H1 (cell line): Measurements from ENCODE around the gene SCAI. TPM values are rescaled to one million over a fixed set of nuclear protein-coding genes. Genes with fewer than 3 reads are reported as not detected.

Experiments
- CTCF ChIA-PET: fragments of 300-600 bp; sonication (Branson Sonifier 250); formaldehyde crosslinking; loops from one replicate; lab custom pipeline; 2021; ENCODE audit not compliant: partially characterized antibody; lab: Charles Lee
- POLR2A ChIA-PET: fragments of 300-600 bp; sonication (Branson Sonifier 250); formaldehyde crosslinking; loops from one replicate; lab custom pipeline; 2021; ENCODE audit warnings: inconsistent platforms; ENCODE audit not compliant: partially characterized antibody; lab: Charles Lee
- DNase-seq, 2 experiments: peaks; one replicate each; pipeline versions ENCODE4 v3.0.0 to v3.0.0-alpha.2; 2010 to 2022; ENCODE audit warnings: low spot score in 2 of 2, low read depth in 1 of 2, mixed read lengths in 1 of 2
- FAIRE-seq: peaks from 2 replicates; lab custom pipeline; 2011; peaks lifted over from hg19 to GRCh38; lab: Jason Lieb, UNC
- H2AFZ ChIP-seq: 2 replicates; pipeline ENCODE4 v1.8.1; 2012; ENCODE audit warnings: low read length, inconsistent platforms
- H2AK5ac ChIP-seq: 2 replicates; pipeline ENCODE4 v1.6.1; 2013; ENCODE audit warnings: low read depth, low read length
- H2BK120ac ChIP-seq: replicated peaks from 2 replicates; pipeline ENCODE3; 2013; ENCODE audit warnings: low read depth, low read length, inconsistent platforms
- H2BK12ac ChIP-seq: 2 replicates; pipeline ENCODE4 v1.6.1; 2013; ENCODE audit warnings: low read depth, low read length
- H2BK15ac ChIP-seq: 2 replicates; pipeline ENCODE4 v1.6.1; 2013; ENCODE audit warnings: low read length
- H2BK20ac ChIP-seq: 2 replicates; pipeline ENCODE4 v1.6.1; 2013; ENCODE audit warnings: low read length
- H2BK5ac ChIP-seq: 2 replicates; pipeline ENCODE4 v1.6.1; 2013; ENCODE audit warnings: low read depth, low read length
- H3K14ac ChIP-seq: 2 replicates; pipeline ENCODE4 v1.6.1; 2013; ENCODE audit warnings: inconsistent platforms; ENCODE audit not compliant: insufficient read length
- H3K18ac ChIP-seq: 2 replicates; pipeline ENCODE4 v1.6.1; 2013; ENCODE audit warnings: low read length; ENCODE audit errors: extremely low read depth
- H3K23ac ChIP-seq: 2 replicates; pipeline ENCODE4 v1.6.1; 2013; ENCODE audit warnings: inconsistent platforms; ENCODE audit not compliant: insufficient read length
- H3K23me2 ChIP-seq: 2 replicates; pipeline ENCODE4 v1.6.1; 2013; ENCODE audit warnings: low read depth, low read length
- H3K27ac ChIP-seq: 2 replicates; pipeline ENCODE4 v1.6.1; 2011; ENCODE audit warnings: low read depth, low read length, inconsistent platforms
- H3K27me3 ChIP-seq, 4 experiments: replicated peaks in 1 of 4; 1 replicate in 1 of 4; 2 replicates in 3 of 4; pipeline versions ENCODE4 v1.6.1 to v1.8.1; 2011 to 2013; ENCODE audit warnings: low read length in 3 of 4, mild to moderate bottlenecking in 3 of 4, inconsistent platforms in 2 of 4, mixed read lengths in 2 of 4, moderate library complexity in 1 of 4; ENCODE audit not compliant: control insufficient read depth in 3 of 4, insufficient read depth in 3 of 4; ENCODE audit errors: extremely low read depth in 1 of 4
- H3K36me3 ChIP-seq, 4 experiments: 2 replicates each; pipeline versions ENCODE4 v1.6.1 to v1.8.1; 2011 to 2013; ENCODE audit warnings: mild to moderate bottlenecking in 4 of 4, low read length in 3 of 4, moderate library complexity in 2 of 4, control low read depth in 1 of 4, inconsistent platforms in 1 of 4; ENCODE audit not compliant: insufficient read depth in 4 of 4, control insufficient read depth in 2 of 4
- H3K4ac ChIP-seq: replicated peaks from 2 replicates; pipeline ENCODE3; 2013; ENCODE audit warnings: low read length, low read depth, mixed read lengths, inconsistent platforms; ENCODE audit not compliant: insufficient read length
- H3K4me1 ChIP-seq, 4 experiments: replicated peaks in 1 of 4; 1 replicate in 1 of 4; 2 replicates in 3 of 4; pipeline versions ENCODE4 v1.6.1 to v1.8.1; 2011 to 2013; ENCODE audit warnings: low read length in 3 of 4, inconsistent platforms in 2 of 4, mixed read lengths in 1 of 4; ENCODE audit not compliant: insufficient read depth in 4 of 4, control insufficient read depth in 3 of 4
- H3K4me2 ChIP-seq, 2 experiments: 2 replicates each; pipeline versions ENCODE4 v1.6.1 to v1.8.1; 2011 to 2013; ENCODE audit warnings: low read depth in 2 of 2, low read length in 2 of 2, control low read depth in 1 of 2, inconsistent platforms in 1 of 2, mild to moderate bottlenecking in 1 of 2; ENCODE audit not compliant: insufficient read depth in 1 of 2
- H3K4me3 ChIP-seq, 4 experiments: fragments of 200-600, 300-600 bp in 1 of 4; sonication (generic), shearing (Covaris generic), sonication (Bioruptor Twin) in 1 of 4; 2 replicates each; pipeline versions ENCODE4 v1.5.1 to v1.8.1; 2011 to 2016; ENCODE audit warnings: low read length in 4 of 4, low read depth in 3 of 4, control low read depth in 2 of 4, inconsistent platforms in 2 of 4, mild to moderate bottlenecking in 2 of 4, mixed read lengths in 1 of 4, moderate library complexity in 1 of 4; ENCODE audit not compliant: insufficient read depth in 2 of 4; ENCODE audit errors: extremely low read depth in 1 of 4
- H3K56ac ChIP-seq: replicated peaks from 2 replicates; pipeline ENCODE3; 2013; ENCODE audit warnings: low read depth, mild to moderate bottlenecking, mixed read lengths, low read length, inconsistent platforms; ENCODE audit not compliant: insufficient read length
- H3K79me1 ChIP-seq: 2 replicates; pipeline ENCODE4 v1.6.1; 2013; ENCODE audit warnings: low read depth, low read length, control low read depth
- H3K79me2 ChIP-seq, 2 experiments: 2 replicates each; pipeline versions ENCODE4 v1.6.1 to v1.8.1; 2012 to 2013; ENCODE audit warnings: low read length in 2 of 2, mild to moderate bottlenecking in 2 of 2, inconsistent platforms in 1 of 2; ENCODE audit not compliant: insufficient read depth in 2 of 2, control insufficient read depth in 1 of 2
- H3K9ac ChIP-seq, 4 experiments: replicated peaks in 1 of 4; 1 replicate in 1 of 4; 2 replicates in 3 of 4; pipeline versions ENCODE4 v1.6.1 to v1.8.1; 2011 to 2013; ENCODE audit warnings: low read depth in 3 of 4, low read length in 3 of 4, control low read depth in 2 of 4, mild to moderate bottlenecking in 2 of 4, moderate library complexity in 2 of 4, inconsistent platforms in 1 of 4; ENCODE audit errors: extremely low read depth in 1 of 4
- H3K9me3 ChIP-seq, 2 experiments: 2 replicates each; pipeline versions ENCODE4 v1.6.1 to v1.8.1; 2012 to 2013; ENCODE audit warnings: mild to moderate bottlenecking in 2 of 2, moderate library complexity in 2 of 2, control low read depth in 1 of 2, inconsistent platforms in 1 of 2, low read depth in 1 of 2, low read length in 1 of 2, mixed read lengths in 1 of 2; ENCODE audit not compliant: insufficient read depth in 2 of 2
- H4K20me1 ChIP-seq, 2 experiments: replicated peaks in 1 of 2; 2 replicates each; pipeline versions ENCODE3 to v1.8.1; 2011 to 2013; ENCODE audit warnings: inconsistent platforms in 2 of 2, low read length in 2 of 2, mild to moderate bottlenecking in 1 of 2; ENCODE audit not compliant: insufficient read depth in 2 of 2, control insufficient read depth in 1 of 2
- H4K5ac ChIP-seq: 2 replicates; pipeline ENCODE4 v1.6.1; 2013; ENCODE audit warnings: low read length, low read depth, mixed read lengths, inconsistent platforms; ENCODE audit not compliant: insufficient read length
- H4K8ac ChIP-seq: 2 replicates; pipeline ENCODE4 v1.8.0; 2013; ENCODE audit warnings: mild to moderate bottlenecking, moderate library complexity, low read length, inconsistent platforms; ENCODE audit not compliant: insufficient read depth; ENCODE audit errors: extremely low read depth
- H4K91ac ChIP-seq: replicated peaks from 2 replicates; pipeline ENCODE3; 2013; ENCODE audit warnings: low read length, mixed read lengths, inconsistent platforms; ENCODE audit not compliant: insufficient read length
- BRCA1 ChIP-seq: IDR thresholded peaks from 2 replicates; pipeline ENCODE4 v1.6.1; 2012; ENCODE audit warnings: low read depth, low read length, improper control_type of control experiment
- EZH2 ChIP-seq: fragments of 200-600 bp; sonication (generic); IDR thresholded peaks from 2 replicates; pipeline ENCODE4 v1.7.1; 2012; ENCODE audit warnings: low read depth, mild to moderate bottlenecking, moderate library complexity, low read length, inconsistent platforms; ENCODE audit not compliant: severe bottlenecking
- FOSL1 ChIP-seq: IDR thresholded peaks from 2 replicates; pipeline ENCODE4 v1.6.1; 2011; ENCODE audit warnings: mild to moderate bottlenecking, low read depth, low read length, moderate library complexity; ENCODE audit not compliant: insufficient read depth
- HDAC6 ChIP-seq: IDR thresholded peaks from one replicate; pipeline ENCODE4 v1.7.1; 2012; ENCODE audit warnings: low read depth, mild to moderate bottlenecking, inconsistent platforms, low read length, moderate library complexity
- MAFK ChIP-seq: IDR thresholded peaks from 2 replicates; pipeline ENCODE4 v1.6.1; 2012; ENCODE audit warnings: low read depth, mild to moderate bottlenecking, improper control_type of control experiment, low read length
- POU5F1 ChIP-seq: IDR thresholded peaks from 2 replicates; pipeline ENCODE4 v1.6.1; 2011; ENCODE audit warnings: low read depth, mild to moderate bottlenecking, low read length, moderate library complexity
- RAD21 ChIP-seq, 2 experiments: IDR thresholded peaks in 1 of 2; conservative IDR thresholded peaks in 1 of 2; 2 replicates each; pipeline ENCODE4 v1.6.1; 2011; ENCODE audit warnings: low read depth in 2 of 2, low read length in 2 of 2, improper control_type of control experiment in 1 of 2, inconsistent platforms in 1 of 2, mild to moderate bottlenecking in 1 of 2, moderate library complexity in 1 of 2
- RXRA ChIP-seq: IDR thresholded peaks from 2 replicates; pipeline ENCODE4 v1.6.1; 2011; ENCODE audit warnings: low read depth, mild to moderate bottlenecking, low read length, moderate library complexity; ENCODE audit not compliant: insufficient read depth
- SP1 ChIP-seq: IDR thresholded peaks from 2 replicates; pipeline ENCODE4 v1.6.1; 2011; ENCODE audit warnings: low read depth, low read length
- SP4 ChIP-seq: IDR thresholded peaks from 2 replicates; pipeline ENCODE4 v1.6.1; 2012; ENCODE audit warnings: low read length, inconsistent platforms
- TAF7 ChIP-seq: optimal IDR thresholded peaks from 2 replicates; pipeline ENCODE3; 2011; ENCODE audit warnings: low read depth, mild to moderate bottlenecking, inconsistent platforms, low read length, moderate library complexity, borderline replicate concordance
- WGBS, 2 experiments: shearing (Covaris generic) in 1 of 2; methylation state at CpG; one replicate each; pipeline versions ENCODE4 v1.1.6 to v1.1.7; 2013 to 2015; ENCODE audit warnings: low lambda C conversion rate in 2 of 2, mixed read lengths in 2 of 2, inconsistent platforms in 1 of 2, low coverage in 1 of 2, missing lambda C conversion rate in 1 of 2; ENCODE audit not compliant: insufficient replicate concordance in 2 of 2, insufficient coverage in 1 of 2, insufficient read length in 1 of 2; ENCODE audit errors: extremely low coverage in 1 of 2, missing lambda C conversion rate in 1 of 2; 5-methylcytosine and 5-hydroxymethylcytosine counted together
- polyA plus RNA-seq, 7 experiments: library from polyadenylated mRNA; depleted of rRNA in 3 of 7; stranded (reverse) in 5 of 7; unstranded in 2 of 7; fragments of >200 nt in 5 of 7; fragments of 200-250 nt in 2 of 7; gene quantifications; 1 replicate in 5 of 7; 2 replicates in 1 of 7; 4 replicates in 1 of 7; pipeline versions ENCODE4 v1.2.1 to v1.2.3, GENCODE V29; 2011 to 2013; ENCODE audit warnings: missing spikeins in 2 of 7, mixed read lengths in 2 of 7
- total RNA-seq: library from RNA; stranded (reverse); fragmentation: NEBNext Ultra II Directional; extraction: Animal tissue kit (Norgen Biotek cat#: 25700); gene quantifications from 2 replicates; pipeline ENCODE4 v1.2.1, GENCODE V29; 2021
- TF ChIP-seq, protein P1 (sequence below), 3 experiments: IDR thresholded peaks; 1 replicate in 2 of 3; 2 replicates in 1 of 3; pipeline versions ENCODE4 v1.5.1 to v1.6.1; 2011; ENCODE audit warnings: low read length in 3 of 3, mild to moderate bottlenecking in 3 of 3, inconsistent platforms in 2 of 3, low read depth in 1 of 3, moderate library complexity in 1 of 3; ENCODE audit not compliant: insufficient read depth in 1 of 3; ENCODE audit errors: control extremely low read depth in 1 of 3

The SCAI gene
- total and polyA plus RNA-seq, 2 of the 8 experiments (the other 6 are each of a cell fraction or from before 2014, with no cell fraction given), result 6.4 to 19.8 TPM

DNA sequence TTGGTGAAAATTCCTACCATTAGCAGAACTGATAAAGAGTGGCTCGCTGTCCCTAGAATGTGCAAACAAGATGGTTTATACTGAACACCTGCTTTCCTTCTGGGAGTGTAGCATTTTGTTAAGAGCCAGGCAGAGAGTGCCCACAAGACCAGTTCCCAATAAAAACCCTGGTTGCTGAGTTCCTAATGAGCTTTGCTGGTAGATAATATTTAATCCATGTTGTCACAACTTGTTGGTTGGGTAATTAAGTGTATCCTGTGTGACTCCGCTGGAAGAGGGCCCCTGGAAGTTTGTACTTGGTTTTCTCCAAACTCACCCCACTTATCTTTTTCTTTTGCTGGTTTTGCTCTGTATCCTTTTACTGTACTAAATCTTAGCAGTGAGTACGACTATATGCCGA lies 162.9 kb downstream of the SCAI start:
- Histone ChIP-seq H2AK5ac (no peak overlapping the region), H3K56ac (no peak overlapping the region), H3K9ac (no peak overlapping the region), H4K8ac (no peak overlapping the region), H3K4me3 (no peak overlapping the region), H3K79me2 (no peaks in the 10 kb centered on the region), H3K18ac (no peak overlapping the region), H2BK20ac (no peak overlapping the region), H2BK12ac (no peak overlapping the region), H2BK120ac (no peak overlapping the region), H3K4me2 (no peak overlapping the region), H3K23ac (no peak overlapping the region), H3K23me2 (no peaks in the 10 kb centered on the region), H3K36me3 (peaks cover 0 to 14% (median 7%) of the 10 kb centered on the region in 4 experiments; a peak in 4 of 8 replicates), H4K5ac (no peak overlapping the region), H2AFZ (no peak overlapping the region), H2BK5ac (no peak overlapping the region), H3K79me1 (no peaks in the 10 kb centered on the region), H2BK15ac (no peak overlapping the region), H3K9me3 (no peaks in the 10 kb centered on the region), H4K91ac (no peak overlapping the region), H3K4ac (no peak overlapping the region), H3K4me1 (no peaks in the 10 kb centered on the region), H3K27me3 (no peaks in the 10 kb centered on the region), H3K14ac (no peak overlapping the region), H4K20me1 (peaks cover 0 to 1% of the 10 kb centered on the region in 2 experiments), H3K27ac (no peak overlapping the region)
- POLR2A ChIA-PET, result interaction anchor here (0.9 kb wide), 1 partner anchor 9 kb away, joined by 3 read pairs; no protein-coding TSS in a partner anchor
- DNase-seq, result no peak
- CTCF ChIA-PET, result no interaction called here
- 93% methylated on average over 4 of the region's 4 CpGs; no CpG with 5 or more reads in 1 of the 2 experiments for WGBS, 2 experiments
- FAIRE-seq, result no peak
- TF ChIP-seq FOSL1, result no peak
- TF ChIP-seq HDAC6, result no peak
- TF ChIP-seq MAFK, result no peak
- no peak for TF ChIP-seq POU5F1
- TF ChIP-seq EZH2, result no peak
- TF ChIP-seq, protein P1, sequence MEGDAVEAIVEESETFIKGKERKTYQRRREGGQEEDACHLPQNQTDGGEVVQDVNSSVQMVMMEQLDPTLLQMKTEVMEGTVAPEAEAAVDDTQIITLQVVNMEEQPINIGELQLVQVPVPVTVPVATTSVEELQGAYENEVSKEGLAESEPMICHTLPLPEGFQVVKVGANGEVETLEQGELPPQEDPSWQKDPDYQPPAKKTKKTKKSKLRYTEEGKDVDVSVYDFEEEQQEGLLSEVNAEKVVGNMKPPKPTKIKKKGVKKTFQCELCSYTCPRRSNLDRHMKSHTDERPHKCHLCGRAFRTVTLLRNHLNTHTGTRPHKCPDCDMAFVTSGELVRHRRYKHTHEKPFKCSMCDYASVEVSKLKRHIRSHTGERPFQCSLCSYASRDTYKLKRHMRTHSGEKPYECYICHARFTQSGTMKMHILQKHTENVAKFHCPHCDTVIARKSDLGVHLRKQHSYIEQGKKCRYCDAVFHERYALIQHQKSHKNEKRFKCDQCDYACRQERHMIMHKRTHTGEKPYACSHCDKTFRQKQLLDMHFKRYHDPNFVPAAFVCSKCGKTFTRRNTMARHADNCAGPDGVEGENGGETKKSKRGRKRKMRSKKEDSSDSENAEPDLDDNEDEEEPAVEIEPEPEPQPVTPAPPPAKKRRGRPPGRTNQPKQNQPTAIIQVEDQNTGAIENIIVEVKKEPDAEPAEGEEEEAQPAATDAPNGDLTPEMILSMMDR (IDR thresholded peaks at IDR 0.05; ENCODE audit: control extremely low read depth in 1 of 3, insufficient read depth in 1 of 3, low read depth in 1 of 3, low read length in 3 of 3), result no peak
- TF ChIP-seq RXRA, result no peak
- TF ChIP-seq SP4, result no peak
- TF ChIP-seq SP1, result no peak
- TF ChIP-seq TAF7, result no peak
- no peak for TF ChIP-seq BRCA1
- no peak for TF ChIP-seq RAD21 (IDR thresholded peaks at IDR 0.05 in 1 of 2, conservative IDR thresholded peaks at IDR 0.05 in 1 of 2; ENCODE audit: low read depth in 2 of 2, low read length in 2 of 2)
